HG03558 (cell line): Measurements from ENCODE around the gene ME3.

Source experiments
- ATAC-seq: cut with Tn5 transposase; IDR thresholded peaks from one replicate; pipeline ENCODE4 v1.9.1; 2021; ENCODE audit warnings: moderate number of reproducible peaks; ENCODE audit not compliant: unreplicated experiment; ENCODE audit errors: extremely low read depth

ME3 gene

GRCh38 chr11:86693518-86693917 lies 21.1 kb upstream of the ME3 start:
- ATAC-seq: no peak

- ATAC-seq: no peak
Observed at GRCh38 chr11:86692746-86693145, 20.3 kb upstream of the ME3 start.

- no peak for ATAC-seq
Observed at GRCh38 chr11:86692317-86692716, 19.9 kb upstream of the ME3 start.

GRCh38 chr11:86688398-86689179 lies 16.2 kb upstream of the ME3 start:
- peak; percentile 66 for ATAC-seq

- ATAC-seq: no peak
Observed at GRCh38 chr11:86687185-86687778, 14.9 kb upstream of the ME3 start.

- ATAC-seq: no peak
Observed at GRCh38 chr11:86686531-86686930, 14.1 kb upstream of the ME3 start.

- ATAC-seq: no peak
Observed at GRCh38 chr11:86681483-86681756, 9.0 kb upstream of the ME3 start.

- no peak for ATAC-seq
Observed at GRCh38 chr11:86680716-86681482, 8.5 kb upstream of the ME3 start.

- no peak for ATAC-seq
Observed at GRCh38 chr11:86678823-86679222, 6.4 kb upstream of the ME3 start.

GRCh38 chr11:86678296-86678695 lies 5.9 kb upstream of the ME3 start:
- ATAC-seq: no peak

- no peak for ATAC-seq
Observed at GRCh38 chr11:86676533-86677154, 4.2 kb upstream of the ME3 start.

GRCh38 chr11:86676010-86676409 lies 3.6 kb upstream of the ME3 start:
- no peak for ATAC-seq

GRCh38 chr11:86675017-86675416 lies 2.6 kb upstream of the ME3 start:
- ATAC-seq: no peak

- ATAC-seq: no peak
Observed at GRCh38 chr11:86673872-86674750, 1.7 kb upstream of the ME3 start.

GRCh38 chr11:86673055-86673843 lies 833 bp upstream of the ME3 start:
- no peak for ATAC-seq

- no peak for ATAC-seq
Observed at GRCh38 chr11:86671531-86672006, 847 bp downstream of the ME3 start.

- ATAC-seq: no peak
Observed at GRCh38 chr11:86670911-86671310, 1.5 kb downstream of the ME3 start.

GRCh38 chr11:86670181-86670580 lies 2.2 kb downstream of the ME3 start:
- ATAC-seq: no peak

- ATAC-seq: no peak
Observed at GRCh38 chr11:86669424-86669823, 3.0 kb downstream of the ME3 start.
